Measurements from ENCODE around the gene PPM1H. TPM values are rescaled to one million over a fixed set of nuclear protein-coding genes. Genes with fewer than 3 reads are reported as not detected.

The PPM1H gene
- total and polyA plus RNA-seq, 2 donors (not counting 1 experiment from before 2014, with no cell fraction given), result 0.01 TPM; not detected in 1

GRCh38 chr12:62707939-62708338, 227.0 kb downstream of the PPM1H start:
- Histone ChIP-seq H3K9me3 (ENCODE audit: control extremely low read depth in 1 of 3, control insufficient read depth in 2 of 3, insufficient read depth in 1 of 3, low read length in 2 of 3) (no peaks in the 10 kb centered on the region), H3K27ac (ENCODE audit: low read length in 2 of 2) (no peak overlapping the region), H3K4me3 (ENCODE audit: control extremely low read depth in 1 of 5, extremely low read depth in 1 of 5, insufficient read depth in 1 of 5, low read depth in 2 of 5, low read length in 4 of 5) (no peak overlapping the region), H3K4me1 (ENCODE audit: control insufficient read depth in 2 of 2, insufficient read depth in 2 of 2, low read length in 2 of 2) (no peaks in the 10 kb centered on the region), H3K9ac (ENCODE audit: low read length) (no peak overlapping the region), H2AFZ (ENCODE audit: insufficient read depth, low read depth, low read length, poor library complexity, severe bottlenecking) (no peak overlapping the region), H3K4me2 (replicated peaks; ENCODE audit: low read depth, low read length, poor library complexity, severe bottlenecking) (no peak overlapping the region), H3K79me2 (ENCODE audit: control insufficient read depth, insufficient read depth, low read length) (no peaks in the 10 kb centered on the region), H4K20me1 (ENCODE audit: control insufficient read depth, insufficient read depth, low read length, poor library complexity, severe bottlenecking) (no peaks in the 10 kb centered on the region), H3K36me3 (replicated peaks in 1 of 2; ENCODE audit: control extremely low read depth in 1 of 2, control insufficient read depth in 1 of 2, extremely low read depth in 1 of 2, insufficient read depth in 2 of 2, low read length in 1 of 2) (no peaks in the 10 kb centered on the region), H3K27me3 (replicated peaks in 1 of 4; ENCODE audit: control extremely low read depth in 1 of 4, control insufficient read depth in 3 of 4, insufficient read depth in 4 of 4, low read length in 3 of 4) (no peaks in the 10 kb centered on the region)
- WGBS (ENCODE audit: insufficient coverage), result 81% methylated on average over 2 of the region's 2 CpGs
- Mint-ChIP-seq H3K4me3 (no peak overlapping the region), H3K27me3 (peaks cover 3% of the 10 kb centered on the region), H3K4me1 (no peaks in the 10 kb centered on the region), H3K9me3 (ENCODE audit: insufficient read depth) (no peaks in the 10 kb centered on the region), H3K27ac (no peak overlapping the region)
- CTCF ChIA-PET, result interaction anchor here (1.0 kb wide), 1 partner anchor 126 kb away, joined by 4 read pairs; no protein-coding TSS in a partner anchor
- ATAC-seq (ENCODE audit: low read depth) (no peak), DNase-seq (no peak)
- intact Hi-C loops (cut with micrococcal nuclease), result no loop called here
- POLR2A ChIA-PET, result no interaction called here
- TF ChIP-seq CTCF (IDR thresholded peaks at IDR 0.05) (no peak), EZH2 (IDR thresholded peaks at IDR 0.05; ENCODE audit: borderline replicate concordance, insufficient read depth, low read depth, low read length, poor library complexity, severe bottlenecking) (no peak)

DNA sequence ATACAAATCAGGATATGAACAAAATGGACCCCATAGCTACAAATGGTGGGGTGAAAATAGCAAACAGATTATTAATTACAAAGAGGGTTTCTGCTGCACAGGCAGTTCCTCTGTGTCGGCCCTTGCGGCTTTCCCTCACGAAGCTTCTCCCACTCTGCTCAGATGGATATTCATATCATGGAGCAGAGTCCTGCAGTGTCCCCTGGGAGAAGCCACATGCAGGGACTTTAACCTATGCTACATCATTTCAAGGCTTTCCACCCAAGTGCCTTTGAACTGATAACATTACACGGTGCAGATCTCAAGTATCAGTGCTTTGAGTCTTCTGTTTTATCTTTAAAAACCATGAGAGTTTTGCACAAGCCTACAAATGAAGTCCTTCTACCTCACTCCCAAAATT, 229.1 kb downstream of the PPM1H start:
- Mint-ChIP-seq H3K9me3 (ENCODE audit: insufficient read depth) (no peaks in the 10 kb centered on the region), H3K27ac (no peak overlapping the region), H3K4me1 (no peaks in the 10 kb centered on the region), H3K27me3 (peaks cover 6% of the 10 kb centered on the region), H3K4me3 (no peak overlapping the region)
- Histone ChIP-seq H3K9me3 (ENCODE audit: control extremely low read depth in 1 of 3, control insufficient read depth in 2 of 3, insufficient read depth in 1 of 3, low read length in 2 of 3) (no peaks in the 10 kb centered on the region), H3K36me3 (replicated peaks in 1 of 2; ENCODE audit: control extremely low read depth in 1 of 2, control insufficient read depth in 1 of 2, extremely low read depth in 1 of 2, insufficient read depth in 2 of 2, low read length in 1 of 2) (no peaks in the 10 kb centered on the region), H3K4me2 (replicated peaks; ENCODE audit: low read depth, low read length, poor library complexity, severe bottlenecking) (no peak overlapping the region), H3K27ac (ENCODE audit: low read length in 2 of 2) (no peak overlapping the region), H2AFZ (ENCODE audit: insufficient read depth, low read depth, low read length, poor library complexity, severe bottlenecking) (no peak overlapping the region), H3K27me3 (replicated peaks in 1 of 4; ENCODE audit: control extremely low read depth in 1 of 4, control insufficient read depth in 3 of 4, insufficient read depth in 4 of 4, low read length in 3 of 4) (no peaks in the 10 kb centered on the region), H3K79me2 (ENCODE audit: control insufficient read depth, insufficient read depth, low read length) (no peaks in the 10 kb centered on the region), H3K4me3 (ENCODE audit: control extremely low read depth in 1 of 5, extremely low read depth in 1 of 5, insufficient read depth in 1 of 5, low read depth in 2 of 5, low read length in 4 of 5) (no peak overlapping the region), H3K4me1 (ENCODE audit: control insufficient read depth in 2 of 2, insufficient read depth in 2 of 2, low read length in 2 of 2) (no peaks in the 10 kb centered on the region), H3K9ac (ENCODE audit: low read length) (no peak overlapping the region), H4K20me1 (ENCODE audit: control insufficient read depth, insufficient read depth, low read length, poor library complexity, severe bottlenecking) (no peaks in the 10 kb centered on the region)
- ATAC-seq (ENCODE audit: low read depth), result no peak
- ChIA-PET POLR2A (no interaction called here), CTCF (interaction anchor here (1.0 kb wide), 1 partner anchor 92 kb away, joined by 3 read pairs; no protein-coding TSS in a partner anchor)
- intact Hi-C loops (cut with micrococcal nuclease), result no loop called here
- TF ChIP-seq CTCF (IDR thresholded peaks at IDR 0.05), result no peak
- 91% methylated on average over 3 of the region's 4 CpGs for WGBS (ENCODE audit: insufficient coverage)
- DNase-seq, result no peak

Measured in B cell (primary cell).